ENCODE results near the gene RALBP1.
"Not testable (repeated sequence)": the region's sequence is repeated elsewhere in the genome, so short reads cannot be mapped to it uniquely, and the experiment has no call there.

The RALBP1 gene

GRCh38 chr18:9474983-9475642 lies at the start of gene RALBP1:
RALBP1 (plus strand) TSS chr18:9475513; CDS start chr18:9513046, 37,533 bp downstream.
- DNase-seq (peak; percentile 97), ATAC-seq (peak; percentile 99)
- Mint-ChIP-seq H3K27me3 (peaks cover 13% of the 10 kb centered on the region), H3K36me3 (ENCODE audit: low read depth) (peaks cover 14% of the 10 kb centered on the region), H3K4me3 (peak within 1 kb of the TSS; percentile 92), H3K27ac (peak within 1 kb of the TSS; percentile 91), H3K9me3 (no peaks in the 10 kb centered on the region), H3K4me1 (peaks cover 16% of the 10 kb centered on the region)

- H3K4me1 Mint-ChIP-seq: no peaks in the 10 kb centered on the region
- no peak overlapping the region for H3K4me3 Mint-ChIP-seq
- no peaks in the 10 kb centered on the region for H3K27me3 Mint-ChIP-seq
- H3K9me3 Mint-ChIP-seq: no peaks in the 10 kb centered on the region
- DNase-seq (no peak), ATAC-seq (no peak)
- no peaks in the 10 kb centered on the region for H3K36me3 Mint-ChIP-seq (ENCODE audit: low read depth)
- no peak overlapping the region for H3K27ac Mint-ChIP-seq
Observed at GRCh38 chr18:9426753-9427152, 48.6 kb upstream of the RALBP1 start.

GRCh38 chr18:9428301-9428706 lies 47.0 kb upstream of the RALBP1 start:
- no peak for ATAC-seq
- H3K4me3 Mint-ChIP-seq: no peak overlapping the region
- H3K27me3 Mint-ChIP-seq: no peaks in the 10 kb centered on the region
- H3K27ac Mint-ChIP-seq: no peak overlapping the region
- no peaks in the 10 kb centered on the region for H3K9me3 Mint-ChIP-seq
- peaks cover 1% of the 10 kb centered on the region for H3K4me1 Mint-ChIP-seq
- no peak for DNase-seq
- H3K36me3 Mint-ChIP-seq (ENCODE audit: low read depth): no peaks in the 10 kb centered on the region

- Mint-ChIP-seq H3K27ac (no peak overlapping the region), H3K36me3 (ENCODE audit: low read depth) (no peaks in the 10 kb centered on the region), H3K27me3 (no peaks in the 10 kb centered on the region), H3K9me3 (no peaks in the 10 kb centered on the region), H3K4me1 (peaks cover 6% of the 10 kb centered on the region), H3K4me3 (no peak overlapping the region)
- ATAC-seq (no peak), DNase-seq (no peak)
Observed at GRCh38 chr18:9428862-9429661, 46.3 kb upstream of the RALBP1 start.

GRCh38 chr18:9429662-9429993 lies 45.7 kb upstream of the RALBP1 start:
- ATAC-seq: no peak
- peaks cover 8% of the 10 kb centered on the region for H3K4me1 Mint-ChIP-seq
- H3K27me3 Mint-ChIP-seq: no peaks in the 10 kb centered on the region
- no peaks in the 10 kb centered on the region for H3K9me3 Mint-ChIP-seq
- H3K4me3 Mint-ChIP-seq: no peak overlapping the region
- no peak for DNase-seq
- H3K36me3 Mint-ChIP-seq (ENCODE audit: low read depth): no peaks in the 10 kb centered on the region
- no peak overlapping the region for H3K27ac Mint-ChIP-seq

GRCh38 chr18:9430315-9430714 lies 45.0 kb upstream of the RALBP1 start:
- not testable (repeated sequence) for H3K36me3 Mint-ChIP-seq (ENCODE audit: low read depth); H3K4me1 Mint-ChIP-seq; H3K9me3 Mint-ChIP-seq; H3K27me3 Mint-ChIP-seq; DNase-seq; H3K27ac Mint-ChIP-seq; ATAC-seq; H3K4me3 Mint-ChIP-seq

GRCh38 chr18:9431296-9431695 lies 44.0 kb upstream of the RALBP1 start:
- peaks cover 8% of the 10 kb centered on the region for H3K4me1 Mint-ChIP-seq
- H3K4me3 Mint-ChIP-seq: no peak overlapping the region
- no peaks in the 10 kb centered on the region for H3K9me3 Mint-ChIP-seq
- no peaks in the 10 kb centered on the region for H3K27me3 Mint-ChIP-seq
- no peaks in the 10 kb centered on the region for H3K36me3 Mint-ChIP-seq (ENCODE audit: low read depth)
- no peak for ATAC-seq
- no peak overlapping the region for H3K27ac Mint-ChIP-seq
- no peak for DNase-seq

GRCh38 chr18:9433122-9433521 lies 42.2 kb upstream of the RALBP1 start:
- not testable (repeated sequence) for H3K4me1 Mint-ChIP-seq; H3K27me3 Mint-ChIP-seq; H3K27ac Mint-ChIP-seq; H3K9me3 Mint-ChIP-seq; H3K4me3 Mint-ChIP-seq; DNase-seq; ATAC-seq; H3K36me3 Mint-ChIP-seq (ENCODE audit: low read depth)

- Mint-ChIP-seq H3K27me3 (no peaks in the 10 kb centered on the region), H3K9me3 (no peaks in the 10 kb centered on the region), H3K36me3 (ENCODE audit: low read depth) (no peaks in the 10 kb centered on the region), H3K4me3 (no peak overlapping the region), H3K4me1 (peaks cover 8% of the 10 kb centered on the region), H3K27ac (no peak overlapping the region)
- no peak for ATAC-seq
- DNase-seq: no peak
Observed at GRCh38 chr18:9433671-9434121, 41.6 kb upstream of the RALBP1 start.

- DNase-seq: peak; percentile 4
- ATAC-seq: peak; percentile 20
- Mint-ChIP-seq H3K4me3 (no peak overlapping the region), H3K9me3 (no peaks in the 10 kb centered on the region), H3K4me1 (peaks cover 8% of the 10 kb centered on the region), H3K36me3 (ENCODE audit: low read depth) (no peaks in the 10 kb centered on the region), H3K27me3 (no peaks in the 10 kb centered on the region), H3K27ac (no peak overlapping the region)
Observed at GRCh38 chr18:9434122-9434701, 41.1 kb upstream of the RALBP1 start.

- peaks cover 8% of the 10 kb centered on the region for H3K4me1 Mint-ChIP-seq
- no peak for DNase-seq
- no peaks in the 10 kb centered on the region for H3K27me3 Mint-ChIP-seq
- no peak overlapping the region for H3K4me3 Mint-ChIP-seq
- H3K27ac Mint-ChIP-seq: no peak overlapping the region
- no peaks in the 10 kb centered on the region for H3K9me3 Mint-ChIP-seq
- no peak for ATAC-seq
- H3K36me3 Mint-ChIP-seq (ENCODE audit: low read depth): no peaks in the 10 kb centered on the region
Observed at GRCh38 chr18:9435041-9435440, 40.3 kb upstream of the RALBP1 start.

GRCh38 chr18:9436206-9436929 lies 38.9 kb upstream of the RALBP1 start:
- no peak for ATAC-seq
- Mint-ChIP-seq H3K4me3 (no peak overlapping the region), H3K36me3 (ENCODE audit: low read depth) (no peaks in the 10 kb centered on the region)

GRCh38 chr18:9437021-9437437 lies 38.3 kb upstream of the RALBP1 start:
- H3K36me3 Mint-ChIP-seq (ENCODE audit: low read depth): no peaks in the 10 kb centered on the region
- peaks cover 8% of the 10 kb centered on the region for H3K4me1 Mint-ChIP-seq
- H3K27ac Mint-ChIP-seq: no peak overlapping the region
- no peak overlapping the region for H3K4me3 Mint-ChIP-seq
- ATAC-seq (no peak), DNase-seq (no peak)
- H3K27me3 Mint-ChIP-seq: no peaks in the 10 kb centered on the region
- H3K9me3 Mint-ChIP-seq: no peaks in the 10 kb centered on the region

More at GRCh38 chr18:9436206-9436929, 38.9 kb upstream of the RALBP1 start:
- no peak for DNase-seq
- H3K9me3 Mint-ChIP-seq: no peaks in the 10 kb centered on the region
- H3K27ac Mint-ChIP-seq: no peak overlapping the region
- H3K27me3 Mint-ChIP-seq: no peaks in the 10 kb centered on the region
- peaks cover 8% of the 10 kb centered on the region for H3K4me1 Mint-ChIP-seq

GRCh38 chr18:9437672-9438071 lies 37.6 kb upstream of the RALBP1 start:
- Mint-ChIP-seq H3K27me3 (no peaks in the 10 kb centered on the region), H3K9me3 (no peaks in the 10 kb centered on the region), H3K4me1 (peaks cover 8% of the 10 kb centered on the region), H3K36me3 (ENCODE audit: low read depth) (no peaks in the 10 kb centered on the region), H3K27ac (no peak overlapping the region), H3K4me3 (no peak overlapping the region)
- no peak for DNase-seq
- no peak for ATAC-seq
